GM12891 (cell line): Measurements from ENCODE around the gene USF2.

ENCODE experiments used
- PAX5 ChIP-seq: IDR thresholded peaks from 2 replicates; pipeline ENCODE4 v1.6.1; 2011; ENCODE audit warnings: low read length, moderate library complexity, mild to moderate bottlenecking; ENCODE audit not compliant: insufficient read depth, severe bottlenecking
- POLR2A ChIP-seq: IDR thresholded peaks from 2 replicates; pipeline ENCODE4 v1.6.1; 2011; ENCODE audit warnings: low read depth, low read length, control low read depth
- POLR2AphosphoS5 ChIP-seq: IDR thresholded peaks from 2 replicates; pipeline ENCODE4 v1.6.1; 2011; ENCODE audit warnings: low read depth, low read length, control low read depth
- TAF1 ChIP-seq: IDR thresholded peaks from 2 replicates; pipeline ENCODE4 v1.6.1; 2011; ENCODE audit warnings: low read depth, low read length, control low read depth

DNA sequence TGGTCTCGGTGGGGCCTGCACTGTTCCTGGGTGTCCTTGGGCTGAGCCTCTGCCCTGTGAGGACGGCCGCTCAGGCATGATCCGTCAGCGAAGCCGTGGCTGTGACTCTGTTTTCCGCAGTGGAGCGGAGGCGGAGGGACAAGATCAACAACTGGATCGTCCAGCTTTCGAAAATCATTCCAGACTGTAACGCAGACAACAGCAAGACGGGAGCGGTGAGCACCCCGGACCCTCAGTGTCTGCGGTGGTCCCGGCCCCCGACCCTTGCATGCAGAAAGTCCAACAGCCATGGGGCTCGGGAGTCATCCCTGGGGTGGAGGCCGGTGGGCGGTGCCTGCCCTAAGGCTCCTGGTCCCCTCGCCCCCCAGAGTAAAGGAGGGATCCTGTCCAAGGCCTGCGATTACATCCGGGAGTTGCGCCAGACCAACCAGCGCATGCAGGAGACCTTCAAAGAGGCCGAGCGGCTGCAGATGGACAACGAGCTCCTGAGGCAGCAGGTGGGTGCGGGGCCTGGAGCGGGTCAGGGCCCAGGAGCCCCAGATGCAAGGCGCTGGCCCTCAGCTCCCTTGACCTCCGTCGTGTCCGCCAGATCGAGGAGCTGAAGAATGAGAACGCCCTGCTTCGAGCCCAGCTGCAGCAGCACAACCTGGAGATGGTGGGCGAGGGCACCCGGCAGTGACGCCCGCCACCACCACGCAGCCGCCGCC lies 10.0 kb downstream of the USF2 start:
- TF ChIP-seq POLR2A (no peak), POLR2AphosphoS5 (no peak), TAF1 (no peak), PAX5 (no peak)
